Measurements from ENCODE around the gene MICA.

DNA sequence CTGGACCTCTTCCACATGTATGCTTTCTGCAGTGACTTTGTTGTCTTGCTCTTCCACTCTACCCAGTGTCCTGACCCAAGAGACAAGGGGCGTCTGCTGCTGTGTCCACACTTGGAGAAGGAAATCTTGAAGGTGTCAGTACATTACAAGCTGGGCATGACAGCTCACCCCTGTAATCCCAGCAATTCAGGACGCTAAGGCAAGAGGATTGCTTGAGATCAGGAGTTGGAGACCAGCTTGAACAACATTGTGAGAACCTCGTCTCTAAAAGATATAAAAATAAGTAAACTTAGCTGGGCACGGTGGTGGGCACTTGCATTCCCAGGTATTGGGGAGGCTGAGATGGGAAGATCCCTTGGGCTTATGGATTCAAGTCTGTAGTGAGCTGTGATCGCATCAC, 40.6 kb upstream of the MICA start:
- no peak for TF ChIP-seq TAF1 (IDR thresholded peaks at IDR 0.05; ENCODE audit: borderline replicate concordance, insufficient read depth, low read length)
- TF ChIP-seq POLR2AphosphoS5 (IDR thresholded peaks at IDR 0.05; ENCODE audit: low read depth, low read length) = no peak

Data from PFSK-1 (cell line).